CD4-positive, alpha-beta T cell (primary cell): ENCODE data around the gene TNIK. TPM values are rescaled to one million over a fixed set of nuclear protein-coding genes. Genes with fewer than 3 reads are reported as not detected.
A peak's percentile ranks its signal among the peaks of the same experiment; 100 is the strongest.

ENCODE experiments used
- ATAC-seq: fragments of 200-7000 bp; cut with Tn5 transposase; one replicate; pipeline ENCODE4 v1.10.0; 2022; ENCODE audit warnings: mild to moderate bottlenecking; ENCODE audit not compliant: poor library complexity
- CTCF ChIA-PET: fragments of 350-600 bp; sonication (Branson Sonifier 250); formaldehyde crosslinking; loops from one replicate; lab custom pipeline; 2021; ENCODE audit warnings: antibody characterized with exemption, inconsistent platforms; lab: Charles Lee
- POLR2A ChIA-PET: fragments of 350-600 bp; sonication (Branson Sonifier 250); formaldehyde crosslinking; loops from one replicate; lab custom pipeline; 2021; ENCODE audit warnings: antibody characterized with exemption, inconsistent platforms; lab: Charles Lee
- DNase-seq, 14 experiments: peaks; one replicate each; pipeline ENCODE4 v3.0.0-alpha.2; 2013 to 2020; ENCODE audit warnings: mixed read lengths in 2 of 14
- H3K27ac ChIP-seq, 2 donors: one replicate each; pipeline versions ENCODE4 v1.5.1 to v1.7.0; 2013; ENCODE audit warnings: low read length in 2 of 2, low read depth in 1 of 2, mild to moderate bottlenecking in 1 of 2
- H3K27me3 ChIP-seq, 2 experiments: 1 replicate in 1 of 2; 2 replicates in 1 of 2; pipeline versions ENCODE4 v1.6.1 to v1.7.0; 2013; ENCODE audit warnings: low read length in 2 of 2, control low read depth in 1 of 2, mild to moderate bottlenecking in 1 of 2, moderate library complexity in 1 of 2; ENCODE audit not compliant: insufficient read depth in 2 of 2, control insufficient read depth in 1 of 2
- H3K36me3 ChIP-seq: one replicate; pipeline ENCODE4 v1.6.1; 2013; ENCODE audit warnings: low read length, control low read depth; ENCODE audit not compliant: insufficient read depth
- H3K4me1 ChIP-seq: one replicate; pipeline ENCODE4 v1.6.1; 2013; ENCODE audit warnings: low read length, control low read depth; ENCODE audit not compliant: insufficient read depth
- H3K4me3 ChIP-seq: one replicate; pipeline ENCODE4 v1.5.1; 2013; ENCODE audit warnings: mild to moderate bottlenecking, low read length, moderate library complexity
- H3K9me3 ChIP-seq, 2 experiments: 1 replicate in 1 of 2; 2 replicates in 1 of 2; pipeline versions ENCODE4 v1.6.1 to v1.7.0; 2013; ENCODE audit warnings: low read length in 2 of 2, mild to moderate bottlenecking in 2 of 2, control low read depth in 1 of 2, moderate library complexity in 1 of 2; ENCODE audit not compliant: control insufficient read depth in 1 of 2, insufficient read depth in 1 of 2
- H3K27ac Mint-ChIP-seq: one replicate; pipeline ENCODE4 v1.8.0; 2020; ENCODE audit warnings: mixed read lengths
- H3K27me3 Mint-ChIP-seq: one replicate; pipeline ENCODE4 v1.8.0; 2021; ENCODE audit warnings: mixed read lengths
- H3K36me3 Mint-ChIP-seq: one replicate; pipeline ENCODE4 v1.8.0; 2021; ENCODE audit warnings: low read depth, mixed read lengths
- H3K4me1 Mint-ChIP-seq: one replicate; pipeline ENCODE4 v1.8.0; 2021; ENCODE audit warnings: low read depth, mixed read lengths
- H3K4me3 Mint-ChIP-seq: one replicate; pipeline ENCODE4 v1.8.0; 2020; ENCODE audit warnings: mild to moderate bottlenecking, mixed read lengths
- H3K9me3 Mint-ChIP-seq: one replicate; pipeline ENCODE4 v1.8.0; 2020; ENCODE audit warnings: mixed read lengths
- CTCF ChIP-seq: fragments of 200-600 bp; IDR thresholded peaks from one replicate; pipeline ENCODE4 v1.8.0; 2022; ENCODE audit warnings: antibody characterized with exemption, mild to moderate bottlenecking
- intact Hi-C, 2 experiments: fragments of 100-400 bp; cut with DNase I in 1 of 2; cut with micrococcal nuclease in 1 of 2; formaldehyde crosslinking; loops; one replicate each; pipeline versions ENCODE4 v1.15.1 to v1.9.0; 2023 to 2025; cut with DNase I, micrococcal nuclease
- total RNA-seq, 174 experiments: library from RNA in 2 of 174; stranded (reverse) in 2 of 174; gene quantifications; one replicate each; pipeline ENCODE4 v1.2.3 and lab custom pipeline; 2021 to 2026

The TNIK gene
- total RNA-seq, 2 experiments from 2014 or later = 71.0 to 78.3 TPM

- Mint-ChIP-seq H3K27me3 (no peaks in the 10 kb centered on the region), H3K36me3 (no peaks in the 10 kb centered on the region), H3K9me3 (no peaks in the 10 kb centered on the region), H3K4me3 (peak overlapping the region; percentile 72), H3K4me1 (peaks cover 11% of the 10 kb centered on the region), H3K27ac (peak overlapping the region; percentile 51)
- Histone ChIP-seq H3K27ac (peak overlapping the region in 1 of 2 donors; percentile 32), H3K9me3 (peaks cover 0 to 3% of the 10 kb centered on the region in 2 experiments), H3K27me3 (no peaks in the 10 kb centered on the region), H3K4me3 (no peak overlapping the region), H3K36me3 (no peaks in the 10 kb centered on the region), H3K4me1 (peaks cover 14% of the 10 kb centered on the region)
- ChIA-PET CTCF (interaction anchor here (2.9 kb wide), 1 partner anchor 19 kb away, joined by 12 read pairs; the partner anchor contains the start of gene TNIK), POLR2A (interaction anchor here (0.7 to 2.8 kb wide), 7 partner anchors 8 to 225 kb away, joined by 3 to 20 read pairs (median 4); partner anchors contain the start of gene TNIK)
- DNase-seq (peak in 4 of 14 experiments; percentile 28 to 73 (median 40)), ATAC-seq (peak; percentile 88)
- no peak for TF ChIP-seq CTCF
- intact Hi-C loops = no loop called here
Measured at GRCh38 chr3:171480526-171480925, 20.3 kb upstream of the TNIK start.

GRCh38 chr3:171476532-171477102 lies 16.4 kb upstream of the TNIK start:
- H3K4me3 ChIP-seq = no peak overlapping the region
- no peaks in the 10 kb centered on the region for H3K9me3 Mint-ChIP-seq
- peaks cover 11% of the 10 kb centered on the region for H3K4me1 Mint-ChIP-seq
- intact Hi-C loops = no loop called here
- H3K36me3 ChIP-seq = no peaks in the 10 kb centered on the region
- H3K9me3 ChIP-seq = peaks cover 0 to 3% of the 10 kb centered on the region in 2 experiments
- ChIA-PET CTCF (no interaction called here), POLR2A (no interaction called here)
- no peaks in the 10 kb centered on the region for H3K27me3 ChIP-seq
- no peaks in the 10 kb centered on the region for H3K27me3 Mint-ChIP-seq
- ATAC-seq (no peak), DNase-seq (no peak)
- TF ChIP-seq CTCF = no peak
- no peak overlapping the region for H3K27ac ChIP-seq
- H3K36me3 Mint-ChIP-seq = no peaks in the 10 kb centered on the region
- peaks cover 14% of the 10 kb centered on the region for H3K4me1 ChIP-seq
- H3K4me3 Mint-ChIP-seq = no peak overlapping the region
- H3K27ac Mint-ChIP-seq = no peak overlapping the region

GRCh38 chr3:171472552-171472951 lies 12.3 kb upstream of the TNIK start:
- no peaks in the 10 kb centered on the region for H3K36me3 ChIP-seq
- Mint-ChIP-seq H3K36me3 (no peaks in the 10 kb centered on the region), H3K27me3 (no peaks in the 10 kb centered on the region), H3K9me3 (no peaks in the 10 kb centered on the region), H3K4me3 (no peak overlapping the region), H3K4me1 (no peaks in the 10 kb centered on the region), H3K27ac (no peak overlapping the region)
- H3K9me3 ChIP-seq = peaks cover 0 to 3% of the 10 kb centered on the region in 2 experiments
- no peaks in the 10 kb centered on the region for H3K27me3 ChIP-seq
- intact Hi-C loops = no loop called here
- TF ChIP-seq CTCF = no peak
- no peak overlapping the region for H3K27ac ChIP-seq
- DNase-seq (no peak), ATAC-seq (no peak)
- H3K4me1 ChIP-seq = no peaks in the 10 kb centered on the region
- POLR2A ChIA-PET = no interaction called here
- no peak overlapping the region for H3K4me3 ChIP-seq
- CTCF ChIA-PET = no interaction called here
